Panc1 (cell line): ENCODE results near the gene PRPF18. TPM values are rescaled to one million over a fixed set of nuclear protein-coding genes. Genes with fewer than 3 reads are reported as not detected.

Source experiments
- ATAC-seq: fragments of 200-7000 bp; cut with Tn5 transposase; 2 replicates; pipeline ENCODE4 v1.9.1; 2020; ENCODE audit warnings: mild to moderate bottlenecking, moderate library complexity
- BruUV-seq: library from RNA; stranded (reverse); fragments of 400-500 nt; replicated peaks from 2 replicates; lab custom pipeline; 2021; lab: Mats Ljungman, UMichigan
- CTCF ChIA-PET: fragments of 300-600 bp; sonication (Branson Sonifier 250); formaldehyde crosslinking; loops from one replicate; lab custom pipeline; 2022; ENCODE audit warnings: antibody characterized with exemption; lab: Charles Lee
- POLR2A ChIA-PET: fragments of 300-600 bp; sonication (Branson Sonifier 250); formaldehyde crosslinking; loops from one replicate; lab custom pipeline; 2022; ENCODE audit warnings: antibody characterized with exemption; lab: Charles Lee
- DNase-seq: peaks from one replicate; pipeline ENCODE4 v3.0.0-alpha.2; 2010; ENCODE audit warnings: low read depth, low spot score
- H3K27ac ChIP-seq: 2 replicates; pipeline ENCODE4 v1.5.1; 2011; ENCODE audit warnings: mild to moderate bottlenecking, low read length, inconsistent platforms
- H3K27me3 ChIP-seq: fragments of 200-500 bp; sonication (Bioruptor generic); 2 replicates; pipeline ENCODE4 v1.6.0; 2014; ENCODE audit warnings: low read length, inconsistent platforms; ENCODE audit not compliant: control insufficient read depth, insufficient read depth
- H3K36me3 ChIP-seq: fragments of 200-500 bp; sonication (Bioruptor generic); 2 replicates; pipeline ENCODE4 v1.5.1; 2014; ENCODE audit warnings: inconsistent platforms, mild to moderate bottlenecking, low read length, moderate library complexity; ENCODE audit not compliant: control insufficient read depth, insufficient read depth
- H3K4me1 ChIP-seq: 2 replicates; pipeline ENCODE4 v1.5.1; 2011; ENCODE audit warnings: inconsistent platforms, mild to moderate bottlenecking, low read length, moderate library complexity; ENCODE audit not compliant: control insufficient read depth, insufficient read depth
- H3K4me3 ChIP-seq, 2 experiments: 2 replicates each; pipeline ENCODE4 v1.5.1; 2011 to 2012; ENCODE audit warnings: low read depth in 2 of 2, low read length in 2 of 2, mild to moderate bottlenecking in 2 of 2, inconsistent platforms in 1 of 2, moderate library complexity in 1 of 2
- H3K9me3 ChIP-seq: fragments of 200-500 bp; sonication (Bioruptor generic); 2 replicates; pipeline ENCODE4 v1.5.1; 2014; ENCODE audit warnings: low read depth, mild to moderate bottlenecking, inconsistent platforms, low read length, moderate library complexity; ENCODE audit not compliant: control insufficient read depth, insufficient read depth
- CTCF ChIP-seq: fragments of 450-650 bp; IDR thresholded peaks from 2 replicates; pipeline ENCODE4 v1.5.1; 2017; ENCODE audit warnings: mild to moderate bottlenecking
- POLR2AphosphoS5 ChIP-seq: IDR thresholded peaks from 2 replicates; pipeline ENCODE4 v1.6.1; 2012; ENCODE audit warnings: mild to moderate bottlenecking, low read depth, low read length, moderate library complexity
- REST ChIP-seq, 2 experiments: IDR thresholded peaks; 2 replicates each; pipeline ENCODE4 v1.6.1; 2011 to 2012; ENCODE audit warnings: low read depth in 2 of 2, control low read depth in 1 of 2, low read length in 1 of 2, mild to moderate bottlenecking in 1 of 2, moderate library complexity in 1 of 2; ENCODE audit not compliant: insufficient read depth in 1 of 2
- SIN3A ChIP-seq: IDR thresholded peaks from 2 replicates; pipeline ENCODE4 v1.6.1; 2012; ENCODE audit warnings: low read depth, mild to moderate bottlenecking, low read length, moderate library complexity, borderline replicate concordance; ENCODE audit not compliant: insufficient read depth
- TCF7L2 ChIP-seq: IDR thresholded peaks from 2 replicates; pipeline ENCODE4 v1.6.1; 2011; ENCODE audit warnings: mild to moderate bottlenecking, low read depth, low read length, inconsistent platforms
- in situ Hi-C: cut with HindIII; loops from 2 replicates; pipeline ENCODE4 v1.10.0; 2016; ENCODE audit warnings: low sequenced_read_pairs, low pct_unique_long_range_greater_than_20kb
- intact Hi-C: fragments of 100-400 bp; cut with micrococcal nuclease; formaldehyde crosslinking; loops from one replicate; pipeline ENCODE4 v1.10.0; 2022; ENCODE audit not compliant: unreplicated experiment
- total RNA-seq: library from RNA; stranded (reverse); gene quantifications from one replicate; pipeline ENCODE4 v1.2.1, GENCODE V29; 2021; ENCODE audit not compliant: unreplicated experiment

Gene PRPF18
- total RNA-seq, 1 experiment from 2014 or later: 12.0 TPM

- no TSS peak for BruUV-seq
- ChIA-PET POLR2A (no interaction called here), CTCF (interaction anchor here (0.6 kb wide), 1 partner anchor 40 kb away, joined by 6 read pairs; no protein-coding TSS in a partner anchor)
- Histone ChIP-seq H3K27me3 (no peaks in the 10 kb centered on the region), H3K27ac (no peak overlapping the region), H3K4me3 (no peak overlapping the region), H3K4me1 (no peaks in the 10 kb centered on the region), H3K36me3 (no peaks in the 10 kb centered on the region), H3K9me3 (no peaks in the 10 kb centered on the region)
- TF ChIP-seq REST (IDR thresholded peaks at IDR 0.05; ENCODE audit: insufficient read depth in 1 of 2, low read depth in 2 of 2, low read length in 1 of 2) (no peak), SIN3A (no peak), TCF7L2 (no peak), CTCF (no peak), POLR2AphosphoS5 (no peak)
- DNase-seq (no peak), ATAC-seq (no peak)
- in situ Hi-C loops (no loop called here), intact Hi-C loops (no loop called here)
Observed at GRCh38 chr10:13650961-13651360, 64.2 kb downstream of the PRPF18 start.

- no peak overlapping the region for H3K27ac ChIP-seq
- ATAC-seq (no peak), DNase-seq (no peak)
- intact Hi-C loops: no loop called here
- H3K36me3 ChIP-seq: no peaks in the 10 kb centered on the region
- in situ Hi-C loops: no loop called here
- no peaks in the 10 kb centered on the region for H3K27me3 ChIP-seq
- no peak for TF ChIP-seq CTCF
- TF ChIP-seq POLR2AphosphoS5: no peak
- TF ChIP-seq TCF7L2: no peak
- TF ChIP-seq REST (IDR thresholded peaks at IDR 0.05; ENCODE audit: insufficient read depth in 1 of 2, low read depth in 2 of 2, low read length in 1 of 2): no peak
- no peak for TF ChIP-seq SIN3A
- no peaks in the 10 kb centered on the region for H3K9me3 ChIP-seq
- ChIA-PET POLR2A (no interaction called here), CTCF (no interaction called here)
- no TSS peak for BruUV-seq
- H3K4me1 ChIP-seq: no peaks in the 10 kb centered on the region
- H3K4me3 ChIP-seq: no peak overlapping the region
Observed at GRCh38 chr10:13651969-13652720, 65.4 kb downstream of the PRPF18 start.
